ENCODE data around the gene COPS2. TPM values are rescaled to one million over a fixed set of nuclear protein-coding genes. Genes with fewer than 3 reads are reported as not detected.

COPS2 gene
- polyA plus RNA-seq, 1 donor (not counting 4 experiments of a cell fraction or from before 2014, with no cell fraction given) = 114 TPM

GRCh38 chr15:49169880-49170597 is 14.6 kb upstream of the COPS2 start, which contains the start of gene GALK2:
Gene GALK2, plus strand, starts transcription at chr15:49170247. Its CDS starts 76 bp downstream, at chr15:49170323.
- peak within 1 kb of the TSS; percentile 98 for H2AFZ ChIP-seq (ENCODE audit: control insufficient read depth, low read length)
- H3K79me2 ChIP-seq (ENCODE audit: control insufficient read depth, insufficient read depth, low read length) = peaks cover 30% of the 10 kb centered on the region
- H4K20me1 ChIP-seq (ENCODE audit: control insufficient read depth, extremely low read depth, insufficient read depth, low read length) = no peaks in the 10 kb centered on the region
- dilution Hi-C loops (cut with MboI; ENCODE audit: extremely low pct_ligation_motif_present, low sequenced_read_pairs) = no loop called here
- H3K27me3 ChIP-seq (ENCODE audit: control insufficient read depth, extremely low read depth, insufficient read depth, low read length) = no peaks in the 10 kb centered on the region
- no peaks in the 10 kb centered on the region for H3K9me1 ChIP-seq (ENCODE audit: control insufficient read depth, extremely low read depth, insufficient read depth, low read length)
- peak within 1 kb of the TSS; percentile 73 for H3K4me2 ChIP-seq (ENCODE audit: control insufficient read depth, extremely low read depth, insufficient read depth, low read depth, low read length)
- DNase-seq (ENCODE audit: low read depth, low spot score) = no peak
- H3K9ac ChIP-seq (ENCODE audit: control insufficient read depth, extremely low read depth, insufficient read depth, low read length) = peak within 1 kb of the TSS; percentile 95
- H3K4me1 ChIP-seq (ENCODE audit: control insufficient read depth, extremely low read depth, insufficient read depth, low read length) = peaks cover 13% of the 10 kb centered on the region
- no peaks in the 10 kb centered on the region for H3K9me3 ChIP-seq (ENCODE audit: control insufficient read depth, low read depth, low read length)
- H3K36me3 ChIP-seq (ENCODE audit: control insufficient read depth in 2 of 2, extremely low read depth in 1 of 2, insufficient read depth in 2 of 2, low read length in 2 of 2) = no peaks in the 10 kb centered on the region
- peak; percentile 94 for FAIRE-seq
- TF ChIP-seq CTCF (optimal IDR thresholded peaks at IDR 0.05 in 1 of 3, IDR thresholded peaks at IDR 0.05 in 1 of 3, conservative IDR thresholded peaks at IDR 0.05 in 1 of 3; ENCODE audit: extremely low read depth in 1 of 3, insufficient read depth in 2 of 3, low read length in 3 of 3) (no peak), EZH2 (IDR thresholded peaks at IDR 0.05; ENCODE audit: low read length) (no peak)
- peak within 1 kb of the TSS; percentile 96 for H3K27ac ChIP-seq (ENCODE audit: control insufficient read depth, insufficient read depth, low read length)
- peak within 1 kb of the TSS; percentile 50 to 93 (median 78) for H3K4me3 ChIP-seq (ENCODE audit: control insufficient read depth in 2 of 3, extremely low read depth in 1 of 3, insufficient read depth in 2 of 3, low read depth in 1 of 3, low read length in 3 of 3)

- H4K20me1 ChIP-seq (ENCODE audit: control insufficient read depth, extremely low read depth, insufficient read depth, low read length) = no peaks in the 10 kb centered on the region
- H3K9me3 ChIP-seq (ENCODE audit: control insufficient read depth, low read depth, low read length) = no peaks in the 10 kb centered on the region
- TF ChIP-seq CTCF (optimal IDR thresholded peaks at IDR 0.05 in 1 of 3, IDR thresholded peaks at IDR 0.05 in 1 of 3, conservative IDR thresholded peaks at IDR 0.05 in 1 of 3; ENCODE audit: extremely low read depth in 1 of 3, insufficient read depth in 2 of 3, low read length in 3 of 3) (no peak), EZH2 (IDR thresholded peaks at IDR 0.05; ENCODE audit: low read length) (no peak)
- H3K9ac ChIP-seq (ENCODE audit: control insufficient read depth, extremely low read depth, insufficient read depth, low read length) = no peak overlapping the region
- H3K27ac ChIP-seq (ENCODE audit: control insufficient read depth, insufficient read depth, low read length) = no peak overlapping the region
- DNase-seq (ENCODE audit: low read depth, low spot score) = no peak
- H3K9me1 ChIP-seq (ENCODE audit: control insufficient read depth, extremely low read depth, insufficient read depth, low read length) = no peaks in the 10 kb centered on the region
- dilution Hi-C loops (cut with MboI; ENCODE audit: extremely low pct_ligation_motif_present, low sequenced_read_pairs) = no loop called here
- no peaks in the 10 kb centered on the region for H3K36me3 ChIP-seq (ENCODE audit: control insufficient read depth in 2 of 2, extremely low read depth in 1 of 2, insufficient read depth in 2 of 2, low read length in 2 of 2)
- peaks cover 19% of the 10 kb centered on the region for H3K79me2 ChIP-seq (ENCODE audit: control insufficient read depth, insufficient read depth, low read length)
- no peaks in the 10 kb centered on the region for H3K27me3 ChIP-seq (ENCODE audit: control insufficient read depth, extremely low read depth, insufficient read depth, low read length)
- H3K4me3 ChIP-seq (ENCODE audit: control insufficient read depth in 2 of 3, extremely low read depth in 1 of 3, insufficient read depth in 2 of 3, low read depth in 1 of 3, low read length in 3 of 3) = no peak overlapping the region
- H2AFZ ChIP-seq (ENCODE audit: control insufficient read depth, low read length) = no peak overlapping the region
- H3K4me2 ChIP-seq (ENCODE audit: control insufficient read depth, extremely low read depth, insufficient read depth, low read depth, low read length) = no peak overlapping the region
- H3K4me1 ChIP-seq (ENCODE audit: control insufficient read depth, extremely low read depth, insufficient read depth, low read length) = peaks cover 13% of the 10 kb centered on the region
- no peak for FAIRE-seq
Observed at GRCh38 chr15:49168016-49168415, 12.6 kb upstream of the COPS2 start.

All from keratinocyte (primary cell).